ENCODE measurements around the gene NPC2.

The NPC2 gene

DNA sequence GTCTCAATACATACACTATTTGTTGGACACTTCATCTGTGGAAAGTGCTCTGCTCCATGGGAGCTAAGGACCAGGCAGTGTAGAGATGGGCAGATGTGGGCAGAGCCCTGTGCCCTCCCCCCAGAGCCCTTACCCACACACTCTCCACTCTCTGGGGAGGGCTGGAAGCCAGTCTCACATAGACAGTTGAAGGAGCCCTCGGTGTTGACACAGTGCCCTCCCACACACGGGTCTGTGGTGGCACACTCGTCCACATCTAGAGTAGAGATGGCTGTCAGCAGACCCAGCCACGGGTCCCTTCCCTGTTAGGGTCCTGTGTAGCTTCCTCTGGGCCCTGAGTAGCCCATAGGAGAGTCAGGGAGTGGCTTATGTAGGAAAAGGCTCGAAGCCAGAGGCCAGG, 14.7 kb upstream of the NPC2 start:
- Histone ChIP-seq H3K9me3 (ENCODE audit: control insufficient read depth, low read depth, low read length) (no peaks in the 10 kb centered on the region), H3K4me3 (ENCODE audit: low read length) (no peak overlapping the region), H3K36me3 (ENCODE audit: control insufficient read depth, low read depth, low read length) (no peaks in the 10 kb centered on the region), H3K27me3 (ENCODE audit: control insufficient read depth, insufficient read depth, low read length) (no peaks in the 10 kb centered on the region), H3K4me1 (ENCODE audit: control insufficient read depth, low read depth, low read length) (peaks cover 20% of the 10 kb centered on the region), H3K9ac (ENCODE audit: low read length) (no peak overlapping the region), H3K27ac (ENCODE audit: low read length) (no peak overlapping the region)

DNA sequence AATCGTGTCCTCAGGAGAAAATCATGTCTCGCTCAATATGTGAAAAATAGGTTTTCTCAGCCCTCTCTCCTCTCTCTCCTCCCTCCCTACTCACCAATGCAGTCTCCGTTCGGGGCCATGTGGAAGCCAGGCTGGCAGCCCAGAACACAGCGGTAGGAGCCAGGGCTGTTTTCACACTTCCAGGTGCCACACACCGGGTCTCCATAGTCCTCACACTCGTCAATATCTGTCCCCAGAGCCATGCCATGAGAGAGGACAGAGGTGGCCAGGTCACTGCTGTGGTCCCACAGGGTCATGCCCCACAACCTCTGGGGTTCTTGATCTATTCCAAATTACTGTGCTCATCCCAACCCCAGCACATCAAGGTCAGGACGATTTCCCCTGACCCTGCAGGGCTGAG, 14.0 kb upstream of the NPC2 start:
- no peaks in the 10 kb centered on the region for H3K27me3 ChIP-seq (ENCODE audit: control insufficient read depth, insufficient read depth, low read length)
- H3K27ac ChIP-seq (ENCODE audit: low read length), result no peak overlapping the region
- H3K4me3 ChIP-seq (ENCODE audit: low read length), result no peak overlapping the region
- H3K36me3 ChIP-seq (ENCODE audit: control insufficient read depth, low read depth, low read length), result no peaks in the 10 kb centered on the region
- H3K9me3 ChIP-seq (ENCODE audit: control insufficient read depth, low read depth, low read length), result no peaks in the 10 kb centered on the region
- no peak overlapping the region for H3K9ac ChIP-seq (ENCODE audit: low read length)
- H3K4me1 ChIP-seq (ENCODE audit: control insufficient read depth, low read depth, low read length), result peaks cover 20% of the 10 kb centered on the region

DNA sequence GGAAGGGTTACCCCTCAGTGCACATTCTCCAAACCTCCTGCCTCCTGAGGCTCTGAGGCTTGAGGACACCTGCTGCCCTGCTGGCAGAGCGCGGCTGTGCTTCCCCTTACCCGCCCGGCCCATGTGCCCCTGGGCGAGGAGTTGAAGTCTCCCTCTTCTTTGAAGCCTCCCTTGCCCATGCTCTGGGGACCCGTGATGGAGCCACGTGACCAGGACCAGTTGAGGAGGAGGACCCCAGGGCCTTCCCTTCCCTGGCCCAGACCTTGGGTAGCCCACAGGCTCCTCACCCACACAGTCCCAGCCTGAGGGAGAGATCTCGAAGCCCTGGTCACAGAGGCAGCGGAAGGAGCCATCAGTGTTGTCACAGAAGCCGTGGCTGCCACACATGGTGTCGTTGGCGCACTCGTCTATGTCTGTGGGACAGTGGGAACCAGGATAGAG, 13.3 kb upstream of the NPC2 start:
- Histone ChIP-seq H3K27me3 (ENCODE audit: control insufficient read depth, insufficient read depth, low read length) (no peaks in the 10 kb centered on the region), H3K36me3 (ENCODE audit: control insufficient read depth, low read depth, low read length) (no peaks in the 10 kb centered on the region), H3K9me3 (ENCODE audit: control insufficient read depth, low read depth, low read length) (no peaks in the 10 kb centered on the region), H3K4me1 (ENCODE audit: control insufficient read depth, low read depth, low read length) (peaks cover 27% of the 10 kb centered on the region), H3K9ac (ENCODE audit: low read length) (no peak overlapping the region), H3K4me3 (ENCODE audit: low read length) (no peak overlapping the region), H3K27ac (ENCODE audit: low read length) (no peak overlapping the region)

DNA sequence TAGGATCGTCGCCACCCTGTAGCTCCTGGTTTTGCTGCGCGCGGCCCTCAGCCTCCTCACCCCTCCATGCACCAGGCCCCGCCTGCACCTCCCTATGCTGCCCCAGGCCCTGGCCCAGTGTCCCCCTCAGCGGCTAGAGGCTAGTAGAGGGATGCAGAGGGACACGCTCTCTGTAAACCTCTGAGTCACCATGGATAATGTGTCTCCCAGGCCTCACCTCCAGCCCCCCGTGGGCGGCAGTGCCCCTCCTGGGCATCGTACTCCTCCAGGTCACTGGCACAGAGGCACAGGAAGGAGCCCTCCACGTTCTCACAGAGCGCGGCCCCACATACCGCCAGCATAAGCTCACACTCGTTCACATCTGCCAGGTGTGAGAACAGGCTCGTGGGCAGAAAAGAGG, 12.7 kb upstream of the NPC2 start:
- peaks cover 29% of the 10 kb centered on the region for H3K4me1 ChIP-seq (ENCODE audit: control insufficient read depth, low read depth, low read length)
- no peak overlapping the region for H3K9ac ChIP-seq (ENCODE audit: low read length)
- no peak overlapping the region for H3K4me3 ChIP-seq (ENCODE audit: low read length)
- H3K36me3 ChIP-seq (ENCODE audit: control insufficient read depth, low read depth, low read length), result no peaks in the 10 kb centered on the region
- H3K27ac ChIP-seq (ENCODE audit: low read length), result no peak overlapping the region
- no peaks in the 10 kb centered on the region for H3K27me3 ChIP-seq (ENCODE audit: control insufficient read depth, insufficient read depth, low read length)
- H3K9me3 ChIP-seq (ENCODE audit: control insufficient read depth, low read depth, low read length), result no peaks in the 10 kb centered on the region

DNA sequence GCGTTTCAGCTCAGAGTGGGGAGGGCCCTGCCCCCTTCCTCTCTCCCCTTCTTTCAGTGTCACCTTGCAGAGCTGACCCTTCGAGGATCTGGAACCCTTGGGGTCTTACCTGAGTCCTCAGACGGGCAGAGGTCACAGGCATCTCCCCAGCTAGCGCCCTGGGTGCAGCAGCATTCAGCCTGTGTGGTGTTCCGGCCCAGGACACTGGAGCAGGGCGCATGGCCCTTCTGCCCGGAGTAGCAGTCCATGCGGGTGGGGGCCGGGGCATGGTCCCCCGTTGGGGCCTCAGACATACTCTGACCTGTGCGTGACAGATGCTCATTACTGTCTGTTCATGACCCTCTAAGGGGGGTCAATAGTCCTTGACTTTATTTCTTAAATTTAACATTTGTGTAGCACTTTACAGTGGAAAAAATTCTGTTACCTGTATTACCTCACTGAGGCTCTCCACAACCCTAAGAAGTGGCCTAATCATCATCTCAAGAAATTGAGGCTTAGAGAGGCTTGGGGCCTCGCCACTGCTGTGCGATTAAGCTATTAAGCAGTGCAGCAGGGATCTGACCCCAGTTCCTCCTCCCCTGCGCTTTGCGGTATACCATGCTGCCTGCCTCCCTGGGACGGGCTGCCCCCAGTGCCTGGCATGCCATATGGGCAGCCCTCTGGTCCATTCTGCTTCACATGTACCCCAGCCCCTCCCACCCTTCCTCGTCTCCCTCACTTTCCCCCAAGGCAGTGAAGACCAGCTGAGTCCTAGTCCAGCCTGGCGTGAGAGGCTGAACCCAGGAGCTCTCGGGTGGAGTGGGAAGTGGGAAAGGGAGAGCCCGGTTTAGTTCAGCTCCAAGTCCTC, 12.0 kb upstream of the NPC2 start:
- Histone ChIP-seq H3K4me3 (ENCODE audit: low read length) (no peak overlapping the region), H3K27ac (ENCODE audit: low read length) (no peak overlapping the region), H3K4me1 (ENCODE audit: control insufficient read depth, low read depth, low read length) (peaks cover 29% of the 10 kb centered on the region), H3K9ac (ENCODE audit: low read length) (no peak overlapping the region), H3K9me3 (ENCODE audit: control insufficient read depth, low read depth, low read length) (no peaks in the 10 kb centered on the region), H3K36me3 (ENCODE audit: control insufficient read depth, low read depth, low read length) (no peaks in the 10 kb centered on the region), H3K27me3 (ENCODE audit: control insufficient read depth, insufficient read depth, low read length) (no peaks in the 10 kb centered on the region)

DNA sequence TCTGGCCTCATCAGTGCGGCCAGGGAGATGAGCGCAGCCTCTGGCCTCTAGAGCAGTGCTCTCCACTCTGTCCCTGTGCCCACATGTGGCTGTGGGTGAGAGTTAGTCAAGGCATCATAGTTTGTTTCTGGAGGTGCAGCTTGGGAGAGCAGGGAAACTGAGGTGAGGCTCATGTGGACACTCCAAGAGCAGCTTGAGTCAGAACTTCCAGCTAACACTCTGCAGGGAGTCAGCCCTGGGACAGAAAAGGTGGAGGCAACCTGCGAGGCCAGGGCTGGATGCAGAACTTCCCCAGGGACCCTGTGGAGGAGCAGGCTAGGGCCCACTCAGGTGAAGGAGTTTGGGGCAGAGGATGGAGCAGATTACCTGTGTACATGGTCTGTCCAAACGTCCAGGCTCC, 11.3 kb upstream of the NPC2 start:
- Histone ChIP-seq H3K4me1 (ENCODE audit: control insufficient read depth, low read depth, low read length) (peaks cover 28% of the 10 kb centered on the region), H3K27ac (ENCODE audit: low read length) (no peak overlapping the region), H3K9me3 (ENCODE audit: control insufficient read depth, low read depth, low read length) (no peaks in the 10 kb centered on the region), H3K27me3 (ENCODE audit: control insufficient read depth, insufficient read depth, low read length) (no peaks in the 10 kb centered on the region), H3K36me3 (ENCODE audit: control insufficient read depth, low read depth, low read length) (no peaks in the 10 kb centered on the region), H3K4me3 (ENCODE audit: low read length) (no peak overlapping the region), H3K9ac (ENCODE audit: low read length) (no peak overlapping the region)

DNA sequence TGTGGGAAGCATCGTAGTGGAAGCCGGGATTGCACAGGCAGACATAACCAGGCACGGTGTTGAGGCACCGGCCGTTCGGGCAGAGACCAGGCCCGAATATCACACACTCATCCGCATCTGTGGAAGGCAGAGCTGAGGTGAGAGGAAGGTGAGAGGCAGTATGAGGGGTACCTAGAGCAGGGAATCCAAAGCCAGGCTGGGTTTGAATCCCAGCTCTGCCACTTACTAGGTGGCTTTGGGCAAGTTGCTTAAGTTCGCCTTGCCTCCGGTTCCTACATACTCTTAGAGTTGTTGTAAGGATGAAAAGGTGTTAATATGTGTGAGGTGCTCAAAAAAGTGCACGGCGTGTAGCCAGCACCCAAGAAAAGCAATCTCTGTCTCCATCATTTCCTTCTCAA, 10.8 kb upstream of the NPC2 start:
- no peak overlapping the region for H3K4me3 ChIP-seq (ENCODE audit: low read length)
- H3K27me3 ChIP-seq (ENCODE audit: control insufficient read depth, insufficient read depth, low read length), result no peaks in the 10 kb centered on the region
- no peak overlapping the region for H3K9ac ChIP-seq (ENCODE audit: low read length)
- no peaks in the 10 kb centered on the region for H3K9me3 ChIP-seq (ENCODE audit: control insufficient read depth, low read depth, low read length)
- H3K36me3 ChIP-seq (ENCODE audit: control insufficient read depth, low read depth, low read length), result no peaks in the 10 kb centered on the region
- H3K4me1 ChIP-seq (ENCODE audit: control insufficient read depth, low read depth, low read length), result peaks cover 25% of the 10 kb centered on the region
- H3K27ac ChIP-seq (ENCODE audit: low read length), result no peak overlapping the region

DNA sequence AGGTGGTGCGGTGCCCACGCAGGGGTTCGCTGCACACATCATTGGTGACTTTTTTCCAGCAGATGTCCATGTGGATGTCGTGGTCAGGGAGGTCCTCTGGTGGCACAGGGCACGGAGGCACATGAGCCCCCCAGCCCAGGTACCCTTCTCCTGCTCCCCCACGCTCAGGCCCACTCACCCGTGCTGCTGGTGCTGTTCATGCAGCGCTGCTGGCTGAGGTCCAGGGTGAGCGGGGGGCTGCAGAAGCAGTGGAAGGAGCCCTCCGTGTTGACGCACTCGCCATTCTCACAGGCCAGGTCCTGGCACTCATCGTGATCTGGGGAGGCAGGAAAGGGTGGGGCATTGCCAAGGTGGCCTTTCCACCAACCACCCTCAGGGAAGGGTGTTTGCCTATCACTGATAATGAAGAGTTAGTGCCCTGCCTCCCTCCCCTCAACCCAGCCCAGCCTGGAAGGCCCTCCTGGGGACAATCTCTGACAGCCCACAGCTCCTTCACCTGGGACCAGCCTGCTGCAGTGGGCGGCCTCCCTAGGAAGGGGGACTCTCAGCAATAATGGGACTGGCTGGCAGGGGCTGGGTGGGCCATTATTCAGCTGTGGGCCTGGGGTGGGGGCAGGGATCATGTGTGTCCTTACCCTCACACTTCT, 10.3 kb upstream of the NPC2 start:
- H3K36me3 ChIP-seq (ENCODE audit: control insufficient read depth, low read depth, low read length), result no peaks in the 10 kb centered on the region
- no peaks in the 10 kb centered on the region for H3K27me3 ChIP-seq (ENCODE audit: control insufficient read depth, insufficient read depth, low read length)
- H3K4me3 ChIP-seq (ENCODE audit: low read length), result no peak overlapping the region
- H3K9me3 ChIP-seq (ENCODE audit: control insufficient read depth, low read depth, low read length), result no peaks in the 10 kb centered on the region
- peaks cover 20% of the 10 kb centered on the region for H3K4me1 ChIP-seq (ENCODE audit: control insufficient read depth, low read depth, low read length)
- H3K9ac ChIP-seq (ENCODE audit: low read length), result no peak overlapping the region
- no peak overlapping the region for H3K27ac ChIP-seq (ENCODE audit: low read length)

DNA sequence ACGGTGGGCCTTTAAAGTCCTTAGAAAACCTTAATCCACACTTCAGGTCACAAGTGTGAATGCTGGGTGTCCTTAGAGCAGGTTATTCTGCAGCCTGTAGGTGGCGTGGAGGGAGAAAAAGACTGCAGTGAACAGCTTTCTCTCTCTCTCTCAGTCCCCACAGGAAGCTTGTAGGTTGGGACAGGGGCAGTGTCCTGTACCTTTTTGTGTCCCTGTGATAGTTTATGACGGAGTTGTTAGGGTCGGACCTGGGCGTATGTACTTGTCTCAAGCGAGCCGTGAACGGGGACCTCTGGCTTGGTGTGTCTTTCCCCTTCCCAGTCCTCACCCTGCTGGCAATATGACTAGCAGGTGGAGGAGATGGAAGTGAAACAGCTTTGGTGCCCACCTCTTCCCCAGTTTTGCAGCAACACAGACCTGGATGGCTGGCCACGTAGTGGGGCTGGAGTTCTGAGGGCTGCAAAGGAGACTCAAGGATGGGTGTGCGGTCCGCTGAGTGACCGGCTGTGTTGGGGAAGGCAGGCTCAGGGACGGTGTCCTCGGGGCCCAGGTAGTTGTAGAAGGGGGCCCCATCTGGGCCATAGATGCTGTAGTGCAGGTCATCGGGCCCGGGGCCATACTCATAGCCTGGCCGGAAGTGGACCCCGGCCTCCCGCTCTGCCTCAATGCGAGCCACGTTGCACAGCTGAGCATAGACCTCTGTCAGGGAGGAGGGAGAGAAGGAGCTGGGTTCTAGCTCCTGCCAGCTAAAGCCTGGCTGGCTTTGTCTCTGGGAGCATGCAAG, 9.3 kb upstream of the NPC2 start:
- Histone ChIP-seq H3K27ac (ENCODE audit: low read length) (no peak overlapping the region), H3K36me3 (ENCODE audit: control insufficient read depth, low read depth, low read length) (no peaks in the 10 kb centered on the region), H3K9me3 (ENCODE audit: control insufficient read depth, low read depth, low read length) (no peaks in the 10 kb centered on the region), H3K27me3 (ENCODE audit: control insufficient read depth, insufficient read depth, low read length) (no peaks in the 10 kb centered on the region), H3K9ac (ENCODE audit: low read length) (no peak overlapping the region), H3K4me3 (ENCODE audit: low read length) (no peak overlapping the region), H3K4me1 (ENCODE audit: control insufficient read depth, low read depth, low read length) (peaks cover 20% of the 10 kb centered on the region)

DNA sequence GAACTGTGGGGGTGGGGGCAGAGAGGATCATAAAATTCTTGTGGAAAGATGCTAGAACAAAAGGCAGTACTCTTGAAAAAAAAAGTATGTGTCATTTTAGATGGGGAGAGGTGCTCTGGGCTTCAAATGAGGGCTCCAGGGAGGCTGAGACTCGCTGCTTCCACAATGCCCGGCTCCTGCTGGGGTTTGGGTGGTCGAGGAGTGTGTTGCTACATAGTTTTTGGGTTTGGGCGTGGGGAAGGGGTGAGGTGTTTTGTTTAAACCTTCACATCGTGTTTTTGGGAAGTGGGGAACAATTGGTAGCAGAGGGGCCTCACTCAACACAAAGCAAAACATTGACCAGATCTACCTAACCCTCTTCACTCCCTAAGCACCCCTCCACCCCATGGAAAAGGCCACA, 8.6 kb upstream of the NPC2 start:
- Histone ChIP-seq H3K9me3 (ENCODE audit: control insufficient read depth, low read depth, low read length) (no peaks in the 10 kb centered on the region), H3K27me3 (ENCODE audit: control insufficient read depth, insufficient read depth, low read length) (no peaks in the 10 kb centered on the region), H3K36me3 (ENCODE audit: control insufficient read depth, low read depth, low read length) (no peaks in the 10 kb centered on the region), H3K4me3 (ENCODE audit: low read length) (no peak overlapping the region), H3K27ac (ENCODE audit: low read length) (no peak overlapping the region), H3K9ac (ENCODE audit: low read length) (no peak overlapping the region), H3K4me1 (ENCODE audit: control insufficient read depth, low read depth, low read length) (peaks cover 20% of the 10 kb centered on the region)

DNA sequence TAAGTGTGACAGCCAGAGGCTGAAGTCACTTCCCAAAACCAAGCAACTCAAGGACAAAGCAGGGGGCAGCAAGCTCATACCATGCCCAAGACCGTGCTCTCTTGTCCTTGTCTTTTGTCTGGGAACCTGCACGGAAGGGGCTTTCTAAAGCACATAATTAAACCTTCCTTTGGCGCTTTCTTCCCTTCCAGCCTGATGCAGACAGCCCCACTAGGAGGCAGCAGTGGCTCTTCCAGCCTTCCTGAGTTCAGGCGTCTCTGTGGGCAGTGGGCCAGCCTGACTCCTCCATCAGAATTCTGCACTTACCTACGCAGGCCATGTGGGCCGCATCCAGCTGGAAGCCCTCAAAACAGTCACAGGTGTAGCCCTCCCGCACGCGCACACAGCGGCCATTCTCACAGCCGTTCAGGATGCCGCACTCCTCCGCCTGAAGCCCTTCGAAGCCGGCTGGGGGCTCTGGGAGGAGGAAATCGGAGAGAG, 8.1 kb upstream of the NPC2 start:
- H3K4me1 ChIP-seq (ENCODE audit: control insufficient read depth, low read depth, low read length), result peaks cover 20% of the 10 kb centered on the region
- H3K27ac ChIP-seq (ENCODE audit: low read length), result peak overlapping the region; percentile 66
- H3K27me3 ChIP-seq (ENCODE audit: control insufficient read depth, insufficient read depth, low read length), result no peaks in the 10 kb centered on the region
- no peaks in the 10 kb centered on the region for H3K9me3 ChIP-seq (ENCODE audit: control insufficient read depth, low read depth, low read length)
- peaks cover under 1% of the 10 kb centered on the region for H3K36me3 ChIP-seq (ENCODE audit: control insufficient read depth, low read depth, low read length)
- peak overlapping the region; percentile 47 for H3K9ac ChIP-seq (ENCODE audit: low read length)
- no peak overlapping the region for H3K4me3 ChIP-seq (ENCODE audit: low read length)

Measured in iPS-18a (cell line).